Endothelial cell of umbilical vein (primary cell): ENCODE data around the gene GPR153.

ENCODE experiments used
- GATA2 ChIP-seq: IDR thresholded peaks from 2 replicates; pipeline ENCODE4 v1.7.0; 2011; ENCODE audit warnings: low read depth, mild to moderate bottlenecking, moderate library complexity, mixed read lengths, low read length; ENCODE audit not compliant: insufficient read length, insufficient read depth
- TF ChIP-seq, protein P1 (sequence below), 2 donors: IDR thresholded peaks; 1 replicate in 1 of 2; 2 replicates in 1 of 2; pipeline ENCODE4 v1.5.1; 2011; ENCODE audit warnings: low read length in 2 of 2, mild to moderate bottlenecking in 2 of 2, moderate library complexity in 2 of 2, control low read depth in 1 of 2, inconsistent platforms in 1 of 2, low read depth in 1 of 2; ENCODE audit not compliant: insufficient read depth in 1 of 2; ENCODE audit errors: extremely low read depth in 1 of 2

DNA sequence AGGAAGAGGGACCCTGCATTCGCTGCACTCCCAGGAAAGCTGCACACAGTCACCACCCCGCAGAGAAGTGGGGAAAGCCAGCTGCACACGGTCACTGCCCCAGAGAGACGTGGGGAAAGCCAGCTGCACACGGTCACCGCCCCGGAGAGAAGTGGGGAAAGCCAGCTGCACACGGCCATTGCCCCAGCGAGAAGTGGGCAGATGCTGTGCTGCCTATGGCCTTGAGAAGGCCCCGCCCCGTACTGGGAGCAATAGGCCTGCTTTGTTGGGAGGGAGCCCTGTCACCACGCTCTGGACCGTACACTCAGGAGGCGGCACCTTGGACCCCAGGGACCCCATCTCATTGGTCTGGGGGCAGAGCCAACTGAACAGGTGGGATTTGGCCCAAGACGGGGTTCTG is 4.3 kb upstream of the GPR153 start:
- TF ChIP-seq, protein P1, sequence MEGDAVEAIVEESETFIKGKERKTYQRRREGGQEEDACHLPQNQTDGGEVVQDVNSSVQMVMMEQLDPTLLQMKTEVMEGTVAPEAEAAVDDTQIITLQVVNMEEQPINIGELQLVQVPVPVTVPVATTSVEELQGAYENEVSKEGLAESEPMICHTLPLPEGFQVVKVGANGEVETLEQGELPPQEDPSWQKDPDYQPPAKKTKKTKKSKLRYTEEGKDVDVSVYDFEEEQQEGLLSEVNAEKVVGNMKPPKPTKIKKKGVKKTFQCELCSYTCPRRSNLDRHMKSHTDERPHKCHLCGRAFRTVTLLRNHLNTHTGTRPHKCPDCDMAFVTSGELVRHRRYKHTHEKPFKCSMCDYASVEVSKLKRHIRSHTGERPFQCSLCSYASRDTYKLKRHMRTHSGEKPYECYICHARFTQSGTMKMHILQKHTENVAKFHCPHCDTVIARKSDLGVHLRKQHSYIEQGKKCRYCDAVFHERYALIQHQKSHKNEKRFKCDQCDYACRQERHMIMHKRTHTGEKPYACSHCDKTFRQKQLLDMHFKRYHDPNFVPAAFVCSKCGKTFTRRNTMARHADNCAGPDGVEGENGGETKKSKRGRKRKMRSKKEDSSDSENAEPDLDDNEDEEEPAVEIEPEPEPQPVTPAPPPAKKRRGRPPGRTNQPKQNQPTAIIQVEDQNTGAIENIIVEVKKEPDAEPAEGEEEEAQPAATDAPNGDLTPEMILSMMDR (IDR thresholded peaks at IDR 0.05; ENCODE audit: extremely low read depth in 1 of 2, insufficient read depth in 1 of 2, low read depth in 1 of 2, low read length in 2 of 2), result no peak
- no peak for TF ChIP-seq GATA2
